PC-9 (cell line): ENCODE results near the gene SNX13. TPM values are rescaled to one million over a fixed set of nuclear protein-coding genes. Genes with fewer than 3 reads are reported as not detected.

ENCODE experiments used
- BruUV-seq: library from RNA; stranded (reverse); fragments of 400-500 nt; replicated peaks from 2 replicates; lab custom pipeline; 2021; lab: Mats Ljungman, UMichigan
- CTCF ChIA-PET: fragments of 300-600 bp; sonication (Branson Sonifier 250); formaldehyde crosslinking; loops from one replicate; lab custom pipeline; 2022; ENCODE audit warnings: antibody characterized with exemption; lab: Charles Lee
- POLR2A ChIA-PET: fragments of 300-600 bp; sonication (Branson Sonifier 250); formaldehyde crosslinking; loops from one replicate; lab custom pipeline; 2022; ENCODE audit warnings: antibody characterized with exemption; ENCODE audit not compliant: unreplicated experiment; lab: Charles Lee
- DNase-seq, 2 experiments: peaks; one replicate each; pipeline versions ENCODE4 v3.0.0 to v3.0.0-alpha.2; 2015 to 2022; ENCODE audit warnings: mixed read lengths in 1 of 2
- H2AFZ ChIP-seq: fragments of 200-600 bp; sonication (generic); 2 replicates; pipeline ENCODE4 v1.8.1; 2017; ENCODE audit warnings: antibody characterized with exemption
- H3F3A ChIP-seq: fragments of 200-600 bp; sonication (generic); 2 replicates; pipeline ENCODE4 v1.8.1; 2017; ENCODE audit warnings: antibody characterized with exemption, mild to moderate bottlenecking, low read depth; ENCODE audit not compliant: insufficient read depth
- H3K27ac ChIP-seq: fragments of 200-600 bp; sonication (generic); 2 replicates; pipeline ENCODE4 v1.6.1; 2016; ENCODE audit warnings: mixed run types
- H3K27me3 ChIP-seq: fragments of 200-600 bp; sonication (generic); 2 replicates; pipeline ENCODE4 v1.6.1; 2016; ENCODE audit warnings: low read depth, mixed run types; ENCODE audit not compliant: insufficient read depth
- H3K36me3 ChIP-seq: fragments of 200-600 bp; sonication (generic); 2 replicates; pipeline ENCODE4 v1.6.1; 2016; ENCODE audit warnings: low read depth, mixed run types
- H3K4me1 ChIP-seq: fragments of 200-600 bp; sonication (generic); replicated peaks from 2 replicates; pipeline ENCODE4 v1.6.1; 2016; ENCODE audit warnings: mixed run types; ENCODE audit not compliant: insufficient read depth
- H3K4me2 ChIP-seq: fragments of 200-600 bp; sonication (generic); 2 replicates; pipeline ENCODE4 v1.6.1; 2017; ENCODE audit warnings: mixed run types
- H3K4me3 ChIP-seq: fragments of 200-600 bp; sonication (generic); 2 replicates; pipeline ENCODE4 v1.6.1; 2016; ENCODE audit warnings: mixed run types
- H3K79me2 ChIP-seq: fragments of 200-600 bp; sonication (generic); 2 replicates; pipeline ENCODE4 v1.6.1; 2017; ENCODE audit warnings: low read depth, mixed run types
- H3K9me2 ChIP-seq: fragments of 200-600 bp; sonication (generic); 2 replicates; pipeline ENCODE4 v1.8.1; 2017; ENCODE audit warnings: mild to moderate bottlenecking; ENCODE audit not compliant: insufficient read depth
- H3K9me3 ChIP-seq: fragments of 200-600 bp; sonication (generic); 2 replicates; pipeline ENCODE4 v1.8.1; 2016; ENCODE audit warnings: low read depth; ENCODE audit not compliant: insufficient read depth
- H4K20me1 ChIP-seq: fragments of 200-600 bp; sonication (generic); 2 replicates; pipeline ENCODE4 v1.8.1; 2017; ENCODE audit not compliant: insufficient read depth
- EZH2 ChIP-seq: fragments of 200-600 bp; sonication (generic); IDR thresholded peaks from 2 replicates; pipeline ENCODE4 v1.8.0; 2017; ENCODE audit warnings: antibody characterized with exemption, low read depth
- intact Hi-C: fragments of 100-400 bp; cut with micrococcal nuclease; formaldehyde crosslinking; loops from one replicate; pipeline ENCODE4 v1.10.0; 2022; ENCODE audit not compliant: unreplicated experiment
- total RNA-seq: library from RNA; stranded (reverse); gene quantifications from 2 replicates; pipeline ENCODE4 v1.2.3, GENCODE V29; 2021
- TF ChIP-seq, protein P1 (sequence below): fragments of 200-600 bp; sonication (generic); conservative IDR thresholded peaks from 2 replicates; pipeline ENCODE4 v1.6.1; 2017; ENCODE audit warnings: mixed run types, antibody characterized with exemption, mild to moderate bottlenecking, moderate library complexity

Gene SNX13
- total RNA-seq, 1 experiment from 2014 or later, result 56.3 TPM

GRCh38 chr7:17915168-17915567 lies 25.1 kb downstream of the SNX13 start:
- H3K27ac ChIP-seq, result no peak overlapping the region
- no peak for TF ChIP-seq EZH2
- TF ChIP-seq, protein P1, sequence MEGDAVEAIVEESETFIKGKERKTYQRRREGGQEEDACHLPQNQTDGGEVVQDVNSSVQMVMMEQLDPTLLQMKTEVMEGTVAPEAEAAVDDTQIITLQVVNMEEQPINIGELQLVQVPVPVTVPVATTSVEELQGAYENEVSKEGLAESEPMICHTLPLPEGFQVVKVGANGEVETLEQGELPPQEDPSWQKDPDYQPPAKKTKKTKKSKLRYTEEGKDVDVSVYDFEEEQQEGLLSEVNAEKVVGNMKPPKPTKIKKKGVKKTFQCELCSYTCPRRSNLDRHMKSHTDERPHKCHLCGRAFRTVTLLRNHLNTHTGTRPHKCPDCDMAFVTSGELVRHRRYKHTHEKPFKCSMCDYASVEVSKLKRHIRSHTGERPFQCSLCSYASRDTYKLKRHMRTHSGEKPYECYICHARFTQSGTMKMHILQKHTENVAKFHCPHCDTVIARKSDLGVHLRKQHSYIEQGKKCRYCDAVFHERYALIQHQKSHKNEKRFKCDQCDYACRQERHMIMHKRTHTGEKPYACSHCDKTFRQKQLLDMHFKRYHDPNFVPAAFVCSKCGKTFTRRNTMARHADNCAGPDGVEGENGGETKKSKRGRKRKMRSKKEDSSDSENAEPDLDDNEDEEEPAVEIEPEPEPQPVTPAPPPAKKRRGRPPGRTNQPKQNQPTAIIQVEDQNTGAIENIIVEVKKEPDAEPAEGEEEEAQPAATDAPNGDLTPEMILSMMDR, result no peak
- peaks cover 15% of the 10 kb centered on the region for H3K9me3 ChIP-seq
- H3K79me2 ChIP-seq, result peaks cover 87% of the 10 kb centered on the region
- H3K4me2 ChIP-seq, result no peak overlapping the region
- H3K9me2 ChIP-seq, result no peaks in the 10 kb centered on the region
- CTCF ChIA-PET, result no interaction called here
- BruUV-seq, result no TSS peak
- no peaks in the 10 kb centered on the region for H3K27me3 ChIP-seq
- no peaks in the 10 kb centered on the region; the same call in 1 of the 2 replicates for H4K20me1 ChIP-seq
- no peak overlapping the region for H3K4me3 ChIP-seq
- H3K36me3 ChIP-seq, result 0 out of 2 replicates have a peak, but pooled peaks cover 2% of the 10 kb centered on the region
- POLR2A ChIA-PET, result no interaction called here
- H2AFZ ChIP-seq, result no peak overlapping the region
- no peak for DNase-seq
- intact Hi-C loops, result no loop called here
- no peaks in the 10 kb centered on the region; the same call in 1 of the 2 replicates for H3F3A ChIP-seq
- H3K4me1 ChIP-seq, result no peaks in the 10 kb centered on the region

DNA sequence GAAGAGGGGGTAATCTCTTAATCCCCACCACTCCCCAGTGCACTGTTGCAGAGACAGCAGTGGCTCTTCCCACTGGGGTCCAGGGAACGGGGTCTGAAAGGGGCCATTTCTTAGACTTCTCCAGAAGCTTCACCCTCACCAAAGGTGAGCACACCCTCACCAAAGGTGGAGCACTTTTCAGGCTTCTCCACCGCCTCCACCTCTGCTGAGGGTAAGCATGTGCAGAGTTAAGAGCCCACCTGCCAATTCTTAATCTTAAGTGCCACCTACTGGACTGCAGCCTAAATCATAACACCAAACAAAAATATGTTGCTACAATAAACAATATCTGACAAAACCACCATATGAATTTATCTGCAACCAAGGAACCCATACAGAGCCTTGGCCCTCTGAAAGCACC lies 27.0 kb downstream of the SNX13 start:
- no peaks in the 10 kb centered on the region for H3K27me3 ChIP-seq
- no peaks in the 10 kb centered on the region; the same call in 1 of the 2 replicates for H4K20me1 ChIP-seq
- H3K4me2 ChIP-seq, result no peak overlapping the region
- intact Hi-C loops, result no loop called here
- no peaks in the 10 kb centered on the region for H3K9me2 ChIP-seq
- H3K9me3 ChIP-seq, result peaks cover 23% of the 10 kb centered on the region; the same call in 1 of the 2 replicates
- ChIA-PET POLR2A (no interaction called here), CTCF (no interaction called here)
- no peak for TF ChIP-seq EZH2
- TF ChIP-seq, protein P1, result no peak
- no peak overlapping the region for H3K4me3 ChIP-seq
- H2AFZ ChIP-seq, result no peak overlapping the region
- DNase-seq, result no peak
- H3K79me2 ChIP-seq, result peaks cover 90% of the 10 kb centered on the region
- no TSS peak for BruUV-seq
- H3F3A ChIP-seq, result no peaks in the 10 kb centered on the region; the same call in 1 of the 2 replicates
- H3K27ac ChIP-seq, result no peak overlapping the region
- H3K4me1 ChIP-seq, result no peaks in the 10 kb centered on the region
- 0 out of 2 replicates have a peak, but pooled peaks cover 2% of the 10 kb centered on the region for H3K36me3 ChIP-seq

DNA sequence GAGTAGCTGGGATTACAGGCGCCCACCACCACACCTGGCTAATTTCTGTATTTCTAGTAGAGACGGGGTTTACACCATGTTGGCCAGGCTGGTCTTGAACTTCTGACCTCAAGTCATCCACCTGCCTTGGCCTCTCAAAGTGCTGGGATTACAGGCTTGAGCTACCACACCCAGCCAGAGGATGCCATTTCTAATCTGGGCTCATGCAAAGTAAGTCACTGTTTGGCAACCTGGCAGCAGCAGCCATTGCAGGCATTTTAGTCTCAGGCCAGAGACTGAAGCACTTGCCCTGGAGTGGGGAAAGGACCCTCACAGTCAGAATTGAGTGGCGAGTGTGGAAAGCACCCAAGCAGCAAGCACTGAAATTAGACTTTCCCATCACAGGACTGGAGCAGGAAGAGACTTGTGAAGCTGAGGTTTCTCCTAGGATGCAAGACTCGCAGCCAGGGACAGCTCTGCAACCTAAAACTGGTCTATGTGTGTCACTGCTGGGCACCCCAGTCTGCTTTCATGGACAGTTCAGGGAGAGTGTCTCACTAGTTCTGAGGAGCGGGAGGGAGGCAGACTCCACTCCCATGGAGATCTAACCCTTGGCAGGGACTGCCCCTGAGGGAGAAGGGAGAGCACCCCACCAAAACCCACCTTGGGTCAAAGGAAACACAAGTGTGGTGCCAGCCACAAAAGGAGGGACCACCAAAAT lies 27.6 kb downstream of the SNX13 start:
- no peak for TF ChIP-seq EZH2
- TF ChIP-seq, protein P1, result no peak
- intact Hi-C loops, result no loop called here
- POLR2A ChIA-PET, result no interaction called here
- Histone ChIP-seq H3K9me2 (no peaks in the 10 kb centered on the region), H3F3A (no peaks in the 10 kb centered on the region; the same call in 1 of the 2 replicates), H3K36me3 (0 out of 2 replicates have a peak, but pooled peaks cover 2% of the 10 kb centered on the region), H3K27ac (no peak overlapping the region), H2AFZ (no peak overlapping the region), H3K4me3 (no peak overlapping the region), H3K27me3 (no peaks in the 10 kb centered on the region), H3K4me2 (no peak overlapping the region), H3K4me1 (no peaks in the 10 kb centered on the region), H3K79me2 (peaks cover 90% of the 10 kb centered on the region), H4K20me1 (no peaks in the 10 kb centered on the region; the same call in 1 of the 2 replicates), H3K9me3 (peaks cover 18% of the 10 kb centered on the region; the same call in 1 of the 2 replicates)
- BruUV-seq, result no TSS peak
- CTCF ChIA-PET, result no interaction called here
- no peak for DNase-seq
